Kidney (tissue), 14 donors: ENCODE measurements around the gene SPOP. TPM values are rescaled to one million over a fixed set of nuclear protein-coding genes. Genes with fewer than 3 reads are reported as not detected.
A peak's percentile ranks its signal among the peaks of the same experiment; 100 is the strongest.
"Not testable (repeated sequence)": the region's sequence is repeated elsewhere in the genome, so short reads cannot be mapped to it uniquely, and the experiment has no call there.

Experiments used
- DNase-seq, 5 donors: peaks; one replicate each; pipeline ENCODE4 v3.0.0-alpha.2; 2013 to 2020
- FAIRE-seq: peaks from 2 replicates; lab custom pipeline; 2012; peaks lifted over from hg19 to GRCh38; lab: Jason Lieb, UNC
- H3K27ac ChIP-seq, 2 donors: one replicate each; pipeline ENCODE4 v1.7.0; 2013; ENCODE audit warnings: low read depth in 2 of 2, low read length in 2 of 2, inconsistent platforms in 1 of 2
- H3K27me3 ChIP-seq: one replicate; pipeline ENCODE4 v1.7.1; 2013; ENCODE audit warnings: low read length, inconsistent platforms; ENCODE audit not compliant: control insufficient read depth, insufficient read depth
- H3K36me3 ChIP-seq, 3 donors: one replicate each; pipeline versions ENCODE4 v1.7.0 to v1.7.1; 2013; ENCODE audit warnings: low read length in 3 of 3, control low read depth in 1 of 3, inconsistent platforms in 1 of 3; ENCODE audit not compliant: insufficient read depth in 3 of 3, control insufficient read depth in 2 of 3
- H3K4me1 ChIP-seq, 3 donors: one replicate each; pipeline versions ENCODE4 v1.7.0 to v1.7.1; 2013; ENCODE audit warnings: low read length in 3 of 3, inconsistent platforms in 1 of 3, low read depth in 1 of 3; ENCODE audit not compliant: control insufficient read depth in 2 of 3, insufficient read depth in 2 of 3
- H3K4me3 ChIP-seq, 3 donors: one replicate each; pipeline versions ENCODE4 v1.7.0 to v1.8.1; 2013; ENCODE audit warnings: low read length in 3 of 3, control low read depth in 1 of 3, inconsistent platforms in 1 of 3
- H3K9ac ChIP-seq, 3 donors: one replicate each; pipeline versions ENCODE4 v1.7.0 to v1.7.1; 2013; ENCODE audit warnings: low read length in 3 of 3, control low read depth in 1 of 3, inconsistent platforms in 1 of 3
- H3K9me3 ChIP-seq, 3 donors: one replicate each; pipeline versions ENCODE4 v1.7.0 to v1.7.1; 2013; ENCODE audit warnings: low read length in 3 of 3, control low read depth in 1 of 3, inconsistent platforms in 1 of 3; ENCODE audit not compliant: control insufficient read depth in 2 of 3, insufficient read depth in 1 of 3
- intact Hi-C: fragments of 100-400 bp; cut with DNase I; formaldehyde crosslinking; loops from one replicate; pipeline ENCODE4 v1.11.1; 2022
- polyA plus RNA-seq: library from polyadenylated mRNA; stranded (reverse); fragments of 350-450 nt; fragmentation: Illumina TruSeq; extraction: RNeasy Lipid Tissue Mini Kit (QIAGEN cat#74804); gene quantifications from one replicate; pipeline ENCODE4 v1.2.3, GENCODE V29; 2014; ENCODE audit warnings: low read depth, low replicate concordance; ENCODE audit not compliant: insufficient read depth
- total RNA-seq: library from RNA; stranded (reverse); fragmentation: NEBNext Ultra II Directional; extraction: Animal tissue kit (Norgen Biotek cat#: 25700); gene quantifications from one replicate; pipeline ENCODE4 v1.2.1, GENCODE V29; 2021
- TF ChIP-seq, protein P1 (sequence below): IDR thresholded peaks from 3 replicates; pipeline ENCODE4 v1.5.1; 2012; ENCODE audit warnings: mild to moderate bottlenecking, moderate library complexity, borderline replicate concordance; ENCODE audit not compliant: insufficient read depth; ENCODE audit errors: extremely low read depth
- donor health status: control.
- donor health status: control.
- donor health status: control.
- donor health status: control.
- donor health status: control.
- donor health status: DM: yes; HTN: yes; CAD: no.
- donor health status: Normal renal cell carcinoma (clear cell type).

SPOP gene
- total and polyA plus RNA-seq, 2 donors from 2014 or later: 28.2 to 73.8 TPM

GRCh38 chr17:49646391-49647255 is 31.3 kb downstream of the SPOP start:
- Histone ChIP-seq H3K27me3 (no peaks in the 10 kb centered on the region), H3K9ac (no peak overlapping the region), H3K9me3 (no peaks in the 10 kb centered on the region), H3K4me3 (no peak overlapping the region), H3K36me3 (no peaks in the 10 kb centered on the region), H3K27ac (peak overlapping the region; percentile 11 to 45), H3K4me1 (peaks cover 2 to 11% (median 3%) of the 10 kb centered on the region in 3 donors)
- FAIRE-seq: no peak
- TF ChIP-seq, protein P1, sequence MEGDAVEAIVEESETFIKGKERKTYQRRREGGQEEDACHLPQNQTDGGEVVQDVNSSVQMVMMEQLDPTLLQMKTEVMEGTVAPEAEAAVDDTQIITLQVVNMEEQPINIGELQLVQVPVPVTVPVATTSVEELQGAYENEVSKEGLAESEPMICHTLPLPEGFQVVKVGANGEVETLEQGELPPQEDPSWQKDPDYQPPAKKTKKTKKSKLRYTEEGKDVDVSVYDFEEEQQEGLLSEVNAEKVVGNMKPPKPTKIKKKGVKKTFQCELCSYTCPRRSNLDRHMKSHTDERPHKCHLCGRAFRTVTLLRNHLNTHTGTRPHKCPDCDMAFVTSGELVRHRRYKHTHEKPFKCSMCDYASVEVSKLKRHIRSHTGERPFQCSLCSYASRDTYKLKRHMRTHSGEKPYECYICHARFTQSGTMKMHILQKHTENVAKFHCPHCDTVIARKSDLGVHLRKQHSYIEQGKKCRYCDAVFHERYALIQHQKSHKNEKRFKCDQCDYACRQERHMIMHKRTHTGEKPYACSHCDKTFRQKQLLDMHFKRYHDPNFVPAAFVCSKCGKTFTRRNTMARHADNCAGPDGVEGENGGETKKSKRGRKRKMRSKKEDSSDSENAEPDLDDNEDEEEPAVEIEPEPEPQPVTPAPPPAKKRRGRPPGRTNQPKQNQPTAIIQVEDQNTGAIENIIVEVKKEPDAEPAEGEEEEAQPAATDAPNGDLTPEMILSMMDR: no peak
- no peak for DNase-seq
- intact Hi-C loops: no loop called here

DNA sequence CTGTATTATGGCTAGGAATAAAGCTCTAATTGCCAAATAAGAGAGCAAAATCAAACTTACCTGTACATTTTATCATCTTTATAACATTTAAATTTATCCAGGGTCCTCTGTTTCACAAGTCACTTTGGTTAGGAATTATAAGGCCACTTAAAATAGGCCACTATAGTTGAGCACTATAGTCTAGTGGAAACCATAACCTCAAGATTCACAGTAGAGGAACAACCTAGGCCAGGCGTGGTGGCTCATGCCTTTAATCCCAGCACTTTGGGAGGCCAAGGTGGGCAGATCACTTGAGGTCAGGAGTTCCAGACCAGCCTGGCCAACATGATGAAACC is 31.9 kb downstream of the SPOP start:
- H3K4me3 ChIP-seq, intact Hi-C loops, H3K9ac ChIP-seq, H3K27me3 ChIP-seq, H3K36me3 ChIP-seq, DNase-seq, FAIRE-seq, H3K9me3 ChIP-seq: not testable (repeated sequence)
- H3K27ac ChIP-seq: peak overlapping the region; percentile 11 to 45
- peaks cover 2 to 11% (median 3%) of the 10 kb centered on the region in 3 donors for H3K4me1 ChIP-seq

DNA sequence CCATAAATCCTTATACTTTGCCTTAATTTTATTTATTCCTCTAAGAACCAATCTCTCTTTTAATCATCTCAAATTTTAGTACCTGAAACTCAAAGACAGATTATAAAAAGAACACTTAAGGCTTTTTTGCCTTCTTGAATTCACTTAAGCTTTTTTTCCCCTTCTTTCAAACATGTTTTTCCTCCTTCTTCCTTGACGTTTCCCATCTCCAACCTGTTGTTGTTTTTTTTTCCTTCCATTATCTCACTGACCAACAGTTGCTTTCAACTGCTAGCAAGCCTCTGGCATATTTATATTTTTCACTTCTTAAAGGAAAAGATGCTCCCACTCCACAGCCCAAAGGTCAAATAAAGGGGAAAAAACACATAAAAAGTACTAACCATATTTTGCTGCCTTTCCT is 32.2 kb downstream of the SPOP start:
- Histone ChIP-seq H3K9ac (no peak overlapping the region), H3K4me1 (peaks cover 2 to 11% (median 3%) of the 10 kb centered on the region in 3 donors), H3K4me3 (no peak overlapping the region), H3K9me3 (no peaks in the 10 kb centered on the region), H3K27ac (peak overlapping the region in 1 of 2 donors; percentile 32), H3K36me3 (no peaks in the 10 kb centered on the region), H3K27me3 (no peaks in the 10 kb centered on the region)
- no peak for DNase-seq
- intact Hi-C loops: no loop called here
- TF ChIP-seq, protein P1: no peak
- FAIRE-seq: no peak

DNA sequence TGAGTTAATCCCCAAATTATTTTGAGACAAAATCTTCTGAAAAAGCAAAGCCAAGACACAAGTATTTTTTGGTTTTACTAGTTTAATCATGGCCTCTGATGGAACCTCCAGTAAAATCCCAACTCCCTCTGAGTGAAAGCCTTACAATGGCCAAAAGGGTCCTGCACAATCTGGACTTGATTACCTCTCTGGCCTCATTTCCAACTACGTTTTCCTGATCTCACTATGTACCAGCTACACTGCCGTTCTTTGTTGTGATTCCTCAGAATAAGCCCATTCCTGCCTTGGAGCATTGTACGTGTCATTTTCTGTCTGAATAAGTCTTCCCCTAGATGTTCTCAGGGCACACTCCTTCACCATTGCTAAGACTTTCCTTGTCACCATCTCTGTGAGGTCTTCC is 37.3 kb downstream of the SPOP start:
- Histone ChIP-seq H3K27me3 (no peaks in the 10 kb centered on the region), H3K36me3 (no peaks in the 10 kb centered on the region), H3K27ac (no peak overlapping the region), H3K9me3 (no peaks in the 10 kb centered on the region), H3K4me1 (peaks cover 0 to 3% (median 2%) of the 10 kb centered on the region in 3 donors), H3K9ac (no peak overlapping the region), H3K4me3 (no peak overlapping the region)
- intact Hi-C loops: no loop called here
- DNase-seq (no peak), FAIRE-seq (no peak)
- TF ChIP-seq, protein P1: no peak
